Rectal smooth muscle tissue (tissue), 1 donor: ENCODE data around the gene PSENEN.

ENCODE experiments used
- H3K27ac ChIP-seq: one replicate; pipeline ENCODE4 v1.7.0; 2013; ENCODE audit warnings: low read depth, low read length, inconsistent platforms
- H3K27me3 ChIP-seq: one replicate; pipeline ENCODE4 v1.7.0; 2013; ENCODE audit warnings: low read length; ENCODE audit not compliant: control insufficient read depth, insufficient read depth
- H3K36me3 ChIP-seq: one replicate; pipeline ENCODE4 v1.7.0; 2013; ENCODE audit warnings: low read length; ENCODE audit not compliant: control insufficient read depth, insufficient read depth
- H3K4me1 ChIP-seq: one replicate; pipeline ENCODE4 v1.7.0; 2013; ENCODE audit warnings: low read length; ENCODE audit not compliant: control insufficient read depth, insufficient read depth
- H3K4me3 ChIP-seq: one replicate; pipeline ENCODE4 v1.7.0; 2013; ENCODE audit warnings: low read length
- H3K9ac ChIP-seq: one replicate; pipeline ENCODE4 v1.7.0; 2013; ENCODE audit warnings: low read length

Gene PSENEN

DNA sequence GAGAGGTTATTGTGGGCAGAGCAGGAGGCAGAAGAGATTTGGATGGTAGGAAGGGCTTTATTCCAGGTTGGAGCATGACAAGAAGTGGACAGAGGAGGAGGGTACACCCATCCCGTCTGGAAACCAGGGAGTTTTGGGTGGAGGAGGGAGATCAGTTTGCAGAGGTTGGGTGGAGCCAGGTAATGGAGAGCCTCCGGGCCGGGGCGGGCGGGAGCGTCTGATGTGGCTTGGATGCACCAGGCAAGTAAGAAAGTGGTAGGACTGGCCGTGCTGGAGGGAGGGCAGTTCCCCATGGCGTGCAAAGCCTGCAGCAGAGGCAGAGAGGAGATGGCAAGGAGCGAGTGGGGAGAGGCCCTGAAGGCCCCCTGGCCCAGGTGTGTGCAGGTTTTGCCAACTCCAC, 14.1 kb upstream of the PSENEN start:
- Histone ChIP-seq H3K27me3 (no peaks in the 10 kb centered on the region), H3K4me3 (no peak overlapping the region), H3K9ac (no peak overlapping the region), H3K36me3 (peaks cover 54% of the 10 kb centered on the region), H3K4me1 (no peaks in the 10 kb centered on the region), H3K27ac (no peak overlapping the region)

DNA sequence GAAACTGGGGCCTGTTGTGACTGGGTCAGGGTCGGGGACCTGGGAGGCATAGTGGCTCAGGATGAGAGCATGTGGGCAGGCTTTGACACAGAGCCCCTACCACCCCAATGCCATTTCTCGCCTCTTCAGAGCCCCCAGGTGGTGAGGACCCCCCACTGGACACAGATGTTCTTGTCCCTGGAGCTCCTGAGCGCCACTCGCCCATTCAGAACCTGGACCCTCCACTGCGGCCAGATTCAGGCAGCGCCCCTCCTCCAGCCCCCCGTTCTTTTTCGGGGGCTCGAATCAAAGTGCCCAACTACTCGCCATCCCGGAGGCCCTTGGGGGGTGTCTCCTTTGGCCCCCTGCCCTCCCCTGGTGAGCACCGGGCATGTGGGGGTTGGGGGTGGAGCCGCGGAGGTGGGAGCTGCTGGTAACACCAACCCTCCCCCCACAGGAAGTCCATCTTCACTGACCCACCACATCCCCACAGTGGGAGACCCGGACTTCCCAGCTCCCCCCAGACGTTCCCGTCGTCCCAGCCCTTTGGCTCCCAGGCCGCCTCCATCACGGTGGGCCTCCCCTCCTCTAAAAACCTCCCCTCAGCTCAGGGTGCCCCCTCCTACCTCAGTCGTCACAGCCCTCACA, 13.6 kb upstream of the PSENEN start:
- no peaks in the 10 kb centered on the region for H3K4me1 ChIP-seq
- no peaks in the 10 kb centered on the region for H3K27me3 ChIP-seq
- peaks cover 54% of the 10 kb centered on the region for H3K36me3 ChIP-seq
- H3K4me3 ChIP-seq, result no peak overlapping the region
- no peak overlapping the region for H3K9ac ChIP-seq
- no peak overlapping the region for H3K27ac ChIP-seq

DNA sequence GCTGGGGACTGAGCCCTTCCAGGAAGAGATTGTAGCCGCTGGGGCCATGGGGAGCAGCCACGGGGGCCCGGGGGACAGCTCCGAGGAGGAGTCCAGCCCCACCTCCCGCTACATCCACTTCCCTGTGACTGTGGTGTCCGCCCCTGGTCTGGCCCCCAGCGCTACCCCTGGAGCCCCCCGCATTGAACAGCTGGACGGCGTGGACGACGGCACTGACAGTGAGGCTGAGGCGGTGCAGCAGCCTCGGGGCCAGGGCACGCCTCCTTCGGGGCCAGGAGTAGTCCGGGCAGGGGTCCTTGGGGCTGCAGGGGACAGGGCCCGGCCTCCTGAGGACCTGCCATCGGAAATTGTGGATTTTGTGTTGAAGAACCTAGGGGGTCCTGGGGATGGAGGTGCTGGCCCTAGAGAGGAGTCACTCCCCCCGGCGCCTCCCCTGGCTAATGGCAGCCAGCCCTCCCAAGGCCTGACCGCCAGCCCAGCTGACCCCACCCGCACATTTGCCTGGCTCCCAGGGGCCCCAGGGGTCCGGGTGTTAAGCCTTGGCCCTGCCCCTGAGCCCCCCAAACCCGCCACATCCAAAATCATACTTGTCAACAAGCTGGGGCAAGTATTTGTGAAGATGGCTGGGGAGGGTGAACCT, 12.8 kb upstream of the PSENEN start:
- H3K27ac ChIP-seq, result no peak overlapping the region
- peaks cover 49% of the 10 kb centered on the region for H3K36me3 ChIP-seq
- H3K4me1 ChIP-seq, result no peaks in the 10 kb centered on the region
- H3K9ac ChIP-seq, result no peak overlapping the region
- no peak overlapping the region for H3K4me3 ChIP-seq
- H3K27me3 ChIP-seq, result no peaks in the 10 kb centered on the region

DNA sequence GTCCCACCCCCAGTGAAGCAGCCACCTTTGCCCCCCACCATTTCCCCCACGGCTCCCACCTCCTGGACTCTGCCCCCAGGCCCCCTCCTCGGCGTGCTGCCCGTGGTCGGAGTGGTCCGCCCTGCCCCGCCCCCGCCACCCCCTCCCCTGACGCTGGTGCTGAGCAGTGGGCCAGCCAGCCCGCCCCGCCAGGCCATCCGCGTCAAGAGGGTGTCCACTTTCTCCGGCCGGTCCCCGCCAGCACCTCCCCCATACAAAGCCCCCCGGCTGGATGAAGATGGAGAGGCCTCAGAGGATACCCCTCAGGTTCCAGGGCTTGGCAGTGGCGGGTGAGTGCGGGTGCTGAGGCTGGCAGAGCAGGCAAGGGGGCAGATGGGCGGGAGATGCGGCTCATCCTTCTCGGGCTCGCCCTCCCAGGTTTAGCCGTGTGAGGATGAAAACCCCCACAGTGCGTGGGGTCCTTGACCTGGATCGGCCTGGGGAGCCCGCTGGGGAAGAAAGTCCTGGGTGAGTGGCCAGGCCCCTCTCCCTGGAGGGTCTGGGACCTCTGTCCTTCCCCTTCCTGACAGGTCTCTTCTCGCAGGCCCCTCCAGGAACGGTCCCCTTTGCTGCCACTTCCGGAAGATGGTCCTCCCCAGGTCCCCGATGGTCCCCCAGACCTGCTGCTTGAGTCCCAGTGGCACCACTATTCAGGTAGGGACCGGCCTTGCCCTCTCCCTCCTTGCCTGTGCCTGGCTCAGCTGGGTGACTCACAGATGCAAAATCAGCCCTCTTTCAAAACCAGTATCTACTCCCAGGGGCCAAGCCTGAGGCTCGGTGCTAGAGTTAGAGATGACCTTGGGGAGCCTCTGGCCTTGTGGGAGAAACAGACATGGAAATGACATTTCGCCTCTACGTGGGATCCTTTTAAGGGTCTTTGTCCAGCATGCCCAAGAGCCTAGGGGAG, 12.0 kb upstream of the PSENEN start:
- no peaks in the 10 kb centered on the region for H3K27me3 ChIP-seq
- H3K27ac ChIP-seq, result no peak overlapping the region
- no peak overlapping the region for H3K4me3 ChIP-seq
- H3K36me3 ChIP-seq, result peaks cover 50% of the 10 kb centered on the region
- no peaks in the 10 kb centered on the region for H3K4me1 ChIP-seq
- H3K9ac ChIP-seq, result no peak overlapping the region

DNA sequence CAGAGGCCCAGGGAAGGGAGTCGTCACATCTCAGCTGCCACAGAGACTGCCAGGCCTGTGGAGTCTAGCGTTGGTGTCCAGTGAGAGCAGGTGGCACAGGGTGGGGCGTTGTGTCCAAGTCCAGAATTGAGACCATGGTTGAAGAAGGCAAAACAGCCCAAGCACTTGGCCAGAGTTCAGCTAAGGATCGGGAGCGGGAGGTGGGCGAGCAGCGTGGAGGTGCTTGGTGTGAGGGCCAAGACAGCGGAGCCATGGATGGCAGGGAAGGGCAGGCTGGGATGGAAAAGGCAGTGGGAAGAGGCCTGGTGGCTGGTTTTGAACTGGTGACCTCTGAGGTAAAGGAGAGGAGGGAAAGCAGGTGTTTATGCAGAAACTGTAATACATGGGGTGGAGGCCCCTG, 11.2 kb upstream of the PSENEN start:
- Histone ChIP-seq H3K27me3 (no peaks in the 10 kb centered on the region), H3K27ac (no peak overlapping the region), H3K4me3 (no peak overlapping the region), H3K36me3 (peaks cover 48% of the 10 kb centered on the region), H3K9ac (no peak overlapping the region), H3K4me1 (no peaks in the 10 kb centered on the region)

DNA sequence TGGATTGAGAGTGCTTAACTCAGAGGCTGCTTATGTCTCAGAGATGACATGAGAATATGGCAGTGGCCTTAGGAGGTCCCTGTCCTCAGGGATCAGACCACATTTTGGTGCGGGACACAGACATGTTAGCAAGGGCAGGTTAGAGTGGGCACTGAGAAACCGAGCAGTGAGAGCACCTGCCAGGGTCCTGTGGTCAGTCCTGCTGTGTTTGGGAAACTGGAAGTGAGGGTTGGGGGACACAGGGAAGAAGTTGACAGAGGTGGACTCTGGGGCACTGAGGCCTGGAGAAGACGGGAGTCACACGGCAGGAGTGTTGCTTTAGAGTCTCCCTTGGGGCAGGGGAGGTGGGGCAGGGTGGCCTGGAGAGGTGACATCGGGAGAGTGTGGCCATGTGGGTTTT, 10.6 kb upstream of the PSENEN start:
- H3K27ac ChIP-seq, result no peak overlapping the region
- H3K36me3 ChIP-seq, result peaks cover 45% of the 10 kb centered on the region
- H3K27me3 ChIP-seq, result no peaks in the 10 kb centered on the region
- no peak overlapping the region for H3K4me3 ChIP-seq
- H3K4me1 ChIP-seq, result no peaks in the 10 kb centered on the region
- no peak overlapping the region for H3K9ac ChIP-seq

DNA sequence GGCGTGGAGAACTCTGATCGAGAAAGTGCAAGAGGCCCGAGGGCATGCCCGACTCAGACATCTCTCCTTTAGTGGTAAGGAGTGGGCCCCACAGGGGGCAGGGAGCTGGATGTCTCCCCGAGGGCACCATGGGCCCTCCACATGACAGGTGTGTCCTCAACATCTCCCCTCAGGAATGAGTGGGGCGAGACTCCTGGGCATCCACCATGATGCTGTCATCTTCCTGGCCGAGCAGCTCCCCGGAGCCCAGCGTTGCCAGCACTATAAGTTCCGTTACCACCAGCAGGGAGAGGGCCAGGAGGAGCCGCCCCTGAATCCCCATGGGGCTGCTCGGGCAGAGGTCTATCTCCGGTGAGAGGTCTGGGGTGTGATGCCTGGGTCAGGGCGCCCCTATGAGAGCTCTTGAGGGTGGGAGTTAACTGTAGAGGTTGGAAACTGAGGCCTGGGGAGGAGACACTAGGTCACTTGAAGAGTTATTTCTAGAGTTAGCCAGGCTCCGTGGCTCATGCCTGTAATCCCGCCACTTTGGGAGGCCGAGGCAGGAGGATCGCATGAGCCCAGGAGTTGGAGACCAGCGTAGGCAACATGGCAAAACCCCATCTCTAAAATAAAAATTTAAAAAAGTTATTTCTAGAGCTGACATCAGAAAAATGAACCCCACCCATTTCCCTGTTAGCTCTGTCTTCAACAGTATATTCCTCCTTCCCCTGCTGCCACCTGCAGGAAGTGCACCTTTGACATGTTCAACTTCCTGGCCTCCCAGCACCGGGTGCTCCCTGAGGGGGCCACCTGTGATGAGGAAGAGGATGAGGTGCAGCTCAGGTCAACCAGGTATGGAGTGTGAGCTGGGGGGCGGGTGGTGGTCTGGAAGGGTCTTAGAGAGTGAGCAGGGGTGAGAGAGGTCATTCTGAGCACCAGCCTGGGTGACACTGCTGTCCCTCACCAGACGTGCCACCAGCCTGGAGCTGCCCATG, 8.3 kb upstream of the PSENEN start:
- H3K9ac ChIP-seq, result no peak overlapping the region
- no peaks in the 10 kb centered on the region for H3K27me3 ChIP-seq
- H3K27ac ChIP-seq, result no peak overlapping the region
- H3K4me3 ChIP-seq, result no peak overlapping the region
- peaks cover 2% of the 10 kb centered on the region for H3K4me1 ChIP-seq
- peaks cover 32% of the 10 kb centered on the region for H3K36me3 ChIP-seq

DNA sequence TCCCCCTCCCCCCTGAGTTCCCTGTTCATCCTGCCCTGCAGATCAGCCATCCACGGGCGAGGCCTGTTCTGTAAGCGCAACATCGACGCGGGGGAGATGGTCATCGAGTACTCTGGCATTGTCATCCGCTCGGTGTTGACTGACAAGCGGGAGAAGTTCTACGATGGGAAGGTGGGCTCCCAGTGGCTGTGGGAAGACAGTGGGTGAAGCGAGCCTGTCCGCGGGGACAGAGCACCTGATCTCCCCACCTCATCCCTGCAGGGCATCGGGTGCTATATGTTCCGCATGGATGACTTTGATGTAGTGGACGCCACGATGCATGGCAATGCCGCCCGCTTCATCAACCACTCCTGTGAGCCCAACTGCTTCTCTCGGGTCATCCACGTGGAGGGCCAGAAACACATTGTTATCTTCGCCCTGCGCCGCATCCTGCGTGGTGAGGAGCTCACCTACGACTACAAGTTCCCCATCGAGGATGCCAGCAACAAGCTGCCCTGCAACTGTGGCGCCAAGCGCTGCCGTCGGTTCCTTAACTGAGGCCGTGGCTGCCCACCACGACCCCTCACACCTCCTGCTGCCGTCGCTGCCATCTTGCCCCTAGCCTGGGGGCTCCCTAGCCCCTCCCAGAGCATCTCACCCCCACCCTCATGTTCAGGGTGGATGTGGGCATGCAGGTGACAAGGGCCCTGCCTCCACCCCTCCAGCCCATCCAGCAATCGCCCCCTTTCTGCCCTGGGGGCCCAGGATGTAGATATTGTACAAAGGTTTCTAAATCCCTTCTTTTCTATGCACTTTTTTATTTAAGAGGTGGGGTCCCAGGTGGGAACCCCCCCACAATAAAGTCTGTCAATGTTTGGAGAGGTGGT, 7.2 kb upstream of the PSENEN start:
- no peak overlapping the region for H3K9ac ChIP-seq
- peaks cover 32% of the 10 kb centered on the region for H3K36me3 ChIP-seq

DNA sequence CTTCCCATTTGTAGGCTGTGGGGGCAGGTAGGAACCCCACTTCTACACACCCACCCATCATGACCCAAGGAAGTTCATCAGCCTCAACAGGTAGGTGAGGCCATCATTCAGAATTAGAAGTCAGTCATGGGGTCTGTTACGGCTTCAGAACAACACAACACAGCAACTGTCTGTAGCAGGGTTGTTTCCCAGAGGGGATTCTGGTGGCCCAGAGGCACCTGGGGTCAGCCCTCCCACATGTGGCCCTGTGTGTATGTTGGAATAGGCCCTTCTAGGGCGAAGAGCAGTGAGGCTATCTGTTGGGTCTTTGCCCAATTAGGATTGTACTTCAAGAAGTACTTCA, 6.6 kb upstream of the PSENEN start:
- peaks cover 2% of the 10 kb centered on the region for H3K4me1 ChIP-seq
- H3K9ac ChIP-seq, result no peak overlapping the region
- no peak overlapping the region for H3K27ac ChIP-seq
- H3K27me3 ChIP-seq, result no peaks in the 10 kb centered on the region
- H3K4me3 ChIP-seq, result no peak overlapping the region
- H3K36me3 ChIP-seq, result peaks cover 31% of the 10 kb centered on the region

More for the DNA sequence above, 7.2 kb upstream of the PSENEN start:
- Histone ChIP-seq H3K4me3 (no peak overlapping the region), H3K27me3 (no peaks in the 10 kb centered on the region), H3K27ac (no peak overlapping the region), H3K4me1 (peaks cover 2% of the 10 kb centered on the region)

DNA sequence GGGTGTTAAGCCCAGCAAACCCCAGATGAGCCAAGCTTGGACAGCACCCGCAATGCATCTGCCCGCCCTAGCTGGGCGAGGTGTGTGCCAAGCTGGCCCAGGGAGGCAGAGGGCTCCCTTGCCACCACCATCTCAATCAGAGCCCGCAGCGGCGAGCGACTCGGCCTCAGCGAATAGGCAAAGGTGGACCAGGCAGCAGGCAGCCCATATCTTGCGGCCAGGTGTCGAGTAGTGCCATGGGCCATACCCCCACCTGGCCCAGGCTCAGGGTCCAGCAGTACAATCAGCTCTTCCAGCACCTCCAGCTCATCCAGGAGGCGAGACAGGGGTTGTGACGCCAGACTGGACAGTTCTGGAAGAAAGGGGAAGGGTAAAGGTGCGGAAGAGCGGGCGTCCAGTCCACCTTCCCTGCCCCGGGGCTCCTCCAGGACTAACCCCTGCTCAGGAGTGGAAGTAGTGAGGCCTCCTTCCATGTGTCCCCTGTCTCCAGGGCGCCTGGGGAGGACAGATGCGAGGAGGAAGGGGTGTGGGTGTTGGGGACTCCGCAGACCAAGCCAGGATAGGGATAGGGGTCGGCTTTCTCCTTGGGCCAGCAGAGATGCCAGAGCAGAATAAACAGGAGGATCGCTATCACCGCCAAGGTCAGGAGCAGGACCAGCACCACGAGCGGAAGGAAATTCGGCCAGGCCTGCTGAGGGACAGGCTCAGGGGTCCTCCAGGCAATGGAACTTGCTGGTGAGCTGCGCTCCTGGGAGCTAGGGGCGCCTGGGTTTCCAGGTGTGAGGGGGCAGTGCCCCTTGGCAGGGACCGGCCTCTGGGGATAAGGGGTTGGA, 6.0 kb upstream of the PSENEN start:
- peak overlapping the region; percentile 67 for H3K4me3 ChIP-seq
- no peaks in the 10 kb centered on the region for H3K27me3 ChIP-seq
- no peak overlapping the region for H3K9ac ChIP-seq
- no peak overlapping the region for H3K27ac ChIP-seq
- H3K4me1 ChIP-seq, result peaks cover 7% of the 10 kb centered on the region
- peaks cover 27% of the 10 kb centered on the region for H3K36me3 ChIP-seq

DNA sequence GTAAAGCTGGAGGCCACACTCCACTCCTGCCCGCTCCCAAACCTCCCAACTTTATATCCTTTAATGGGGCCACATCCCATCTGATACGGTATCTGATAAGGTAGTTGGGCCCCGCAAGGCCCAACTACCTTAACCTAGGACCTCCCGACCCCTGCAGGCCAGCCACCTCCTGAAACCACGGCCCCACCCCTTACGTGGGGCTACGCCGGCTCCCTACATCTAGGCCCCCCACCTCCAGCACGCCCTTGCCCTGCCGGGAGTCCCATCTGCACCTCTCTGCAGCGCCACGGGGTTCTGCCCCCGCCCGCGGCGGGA, 5.4 kb upstream of the PSENEN start:
- peaks cover 8% of the 10 kb centered on the region for H3K4me1 ChIP-seq
- peaks cover 22% of the 10 kb centered on the region for H3K36me3 ChIP-seq
- peak overlapping the region; percentile 38 for H3K27ac ChIP-seq
- no peak overlapping the region for H3K9ac ChIP-seq
- no peaks in the 10 kb centered on the region for H3K27me3 ChIP-seq
- peak overlapping the region; percentile 67 for H3K4me3 ChIP-seq
